ENCODE data around the gene FGF1. TPM values are rescaled to one million over a fixed set of nuclear protein-coding genes. Genes with fewer than 3 reads are reported as not detected.

FGF1 gene
- under 0.01 and 0.98 TPM in 2 replicates for total RNA-seq

GRCh38 chr5:142685418-142686209 is at the start of gene FGF1:
TSS of gene FGF1 (minus strand) at chr5:142686090. CDS start at chr5:142614127, 71,963 bp downstream.

Other genes starting within 250 kb of the FGF1 start
- 22.5 and 33.1 TPM in 2 replicates for gene ARHGAP26, start 84.3 kb upstream of the FGF1 start, total RNA-seq